GM23338 (cell line): Measurements from ENCODE around the gene SETMAR. TPM values are rescaled to one million over a fixed set of nuclear protein-coding genes. Genes with fewer than 3 reads are reported as not detected.

ENCODE experiments used
- ATAC-seq: fragments of 200-7000 bp; cut with Tn5 transposase; 3 replicates; pipeline ENCODE4 v1.9.1; 2020
- DNase-seq: peaks from one replicate; pipeline ENCODE4 v3.0.0-alpha.2; 2015; ENCODE audit warnings: low spot score
- H2AFZ ChIP-seq: fragments of 200-600 bp; sonication (generic); 2 replicates; pipeline ENCODE4 v1.8.0; 2016; ENCODE audit warnings: antibody characterized with exemption, mild to moderate bottlenecking, moderate library complexity
- H3F3A ChIP-seq: fragments of 200-600 bp; sonication (generic); replicated peaks from 2 replicates; pipeline ENCODE4 v1.8.0; 2017; ENCODE audit warnings: antibody characterized with exemption, mixed run types, low read depth
- H3K27ac ChIP-seq: fragments of 200-600 bp; sonication (generic); 2 replicates; pipeline ENCODE4 v1.6.1; 2016; ENCODE audit warnings: low read depth
- H3K27me3 ChIP-seq: fragments of 200-600 bp; sonication (generic); 2 replicates; pipeline ENCODE4 v1.8.0; 2016; ENCODE audit warnings: mild to moderate bottlenecking, mixed run types, moderate library complexity; ENCODE audit not compliant: insufficient read depth
- H3K36me3 ChIP-seq: fragments of 200-600 bp; sonication (generic); 2 replicates; pipeline ENCODE4 v1.8.0; 2016; ENCODE audit warnings: mild to moderate bottlenecking; ENCODE audit not compliant: insufficient read depth
- H3K4me1 ChIP-seq: fragments of 200-600 bp; sonication (generic); 2 replicates; pipeline ENCODE4 v1.8.0; 2016; ENCODE audit warnings: mild to moderate bottlenecking, moderate library complexity; ENCODE audit not compliant: insufficient read depth
- H3K4me2 ChIP-seq: fragments of 200-600 bp; sonication (generic); 2 replicates; pipeline ENCODE4 v1.7.1; 2017; ENCODE audit warnings: mixed run types
- H3K4me3 ChIP-seq: fragments of 200-600 bp; sonication (generic); 2 replicates; pipeline ENCODE4 v1.6.1; 2016; ENCODE audit warnings: mixed run types
- H3K79me2 ChIP-seq: fragments of 200-600 bp; sonication (generic); replicated peaks from 2 replicates; pipeline ENCODE4 v1.8.0; 2017; ENCODE audit warnings: mild to moderate bottlenecking; ENCODE audit not compliant: insufficient read depth
- H3K9me2 ChIP-seq: fragments of 200-600 bp; sonication (generic); 2 replicates; pipeline ENCODE4 v1.8.0; 2017; ENCODE audit not compliant: insufficient read depth
- H4K20me1 ChIP-seq: fragments of 200-600 bp; sonication (generic); replicated peaks from 2 replicates; pipeline ENCODE4 v1.8.0; 2017; ENCODE audit warnings: mild to moderate bottlenecking; ENCODE audit not compliant: insufficient read depth
- H3K27ac Mint-ChIP-seq: 2 replicates; pipeline ENCODE4 v1.8.0; 2020; ENCODE audit warnings: inconsistent platforms, mild to moderate bottlenecking, moderate library complexity, mixed read lengths
- H3K27me3 Mint-ChIP-seq: 3 replicates; pipeline ENCODE4 v1.8.0; 2022; ENCODE audit warnings: low read depth, mild to moderate bottlenecking, moderate library complexity, mixed read lengths, inconsistent platforms; ENCODE audit not compliant: insufficient read depth, poor library complexity
- H3K36me3 Mint-ChIP-seq: 3 replicates; pipeline ENCODE4 v1.8.0; 2021; ENCODE audit warnings: low read depth, mild to moderate bottlenecking, inconsistent platforms, moderate library complexity, mixed read lengths
- H3K4me1 Mint-ChIP-seq: 3 replicates; pipeline ENCODE4 v1.8.0; 2020; ENCODE audit warnings: mild to moderate bottlenecking, inconsistent platforms, mixed read lengths
- H3K4me3 Mint-ChIP-seq: 3 replicates; pipeline ENCODE4 v1.8.0; 2021; ENCODE audit warnings: moderate library complexity, mild to moderate bottlenecking, inconsistent platforms, mixed read lengths
- H3K9me3 Mint-ChIP-seq: 3 replicates; pipeline ENCODE4 v1.8.0; 2020; ENCODE audit warnings: moderate library complexity, mild to moderate bottlenecking, inconsistent platforms, mixed read lengths
- CTCF ChIP-seq, 2 experiments: fragments of 200-600 bp in 1 of 2; sonication (generic) in 1 of 2; conservative IDR thresholded peaks; 2 replicates each; pipeline versions ENCODE4 v1.5.1 to v1.6.1; 2016 to 2017; ENCODE audit warnings: antibody characterized with exemption in 2 of 2, low read depth in 2 of 2, mild to moderate bottlenecking in 2 of 2, moderate library complexity in 1 of 2
- ETS1 ChIP-seq: IDR thresholded peaks from 2 replicates; pipeline ENCODE4 v1.6.1; 2016; ENCODE audit warnings: antibody characterized with exemption
- EZH2phosphoT487 ChIP-seq: fragments of 200-600 bp; sonication (generic); IDR thresholded peaks from one replicate; pipeline ENCODE4 v1.8.1; 2018; ENCODE audit warnings: antibody characterized with exemption; ENCODE audit not compliant: unreplicated experiment
- JUNB ChIP-seq: IDR thresholded peaks from one replicate; pipeline ENCODE4 v1.6.1; 2016; ENCODE audit warnings: antibody characterized with exemption; ENCODE audit not compliant: unreplicated experiment
- NANOG ChIP-seq: IDR thresholded peaks from 2 replicates; pipeline ENCODE4 v1.6.1; 2016; ENCODE audit warnings: antibody characterized with exemption, borderline replicate concordance
- POLR2AphosphoS5 ChIP-seq: IDR thresholded peaks from 2 replicates; pipeline ENCODE4 v1.6.1; 2016; ENCODE audit warnings: antibody characterized with exemption, low read depth
- STAT1 ChIP-seq: IDR thresholded peaks from one replicate; pipeline ENCODE4 v1.6.1; 2016; ENCODE audit warnings: antibody characterized with exemption; ENCODE audit not compliant: unreplicated experiment
- ZNF114 ChIP-seq: fragments of 250-450 bp; sonication (Bioruptor Pico); IDR thresholded peaks from 2 replicates; pipeline ENCODE4 v1.5.0; 2020; ENCODE audit warnings: mild to moderate bottlenecking, moderate library complexity
- ZNF331 ChIP-seq: fragments of 250-450 bp; sonication (Bioruptor Pico); IDR thresholded peaks from 2 replicates; pipeline ENCODE4 v1.5.0; 2020; ENCODE audit warnings: low read depth, mild to moderate bottlenecking, moderate library complexity
- ZNF462 ChIP-seq: fragments of 250-450 bp; sonication (Bioruptor Pico); IDR thresholded peaks from 2 replicates; pipeline ENCODE4 v1.5.0; 2020; ENCODE audit warnings: mild to moderate bottlenecking, moderate library complexity
- polyA plus RNA-seq: library from polyadenylated mRNA; unstranded; fragments of >200 nt; fragmentation: Nextera tagmentation; extraction: Ambion mirVana; gene quantifications from 2 replicates; pipeline ENCODE4 v1.2.1, GENCODE V29; 2016
- total RNA-seq: library from RNA; depleted of rRNA; stranded (reverse); fragments of >200 nt; shearing (Covaris generic); gene quantifications from 2 replicates; pipeline ENCODE4 v1.2.3, GENCODE V29; 2014

SETMAR gene
- total and polyA plus RNA-seq, 2 experiments from 2014 or later = 11.2 to 19.8 TPM

GRCh38 chr3:4306091-4306490 is 2.9 kb downstream of the SETMAR start:
- H3K27ac ChIP-seq = no peak overlapping the region
- no peak overlapping the region for H3K4me3 Mint-ChIP-seq
- ATAC-seq (no peak), DNase-seq (no peak)
- H3K36me3 ChIP-seq = 0 out of 2 replicates have a peak, but pooled peaks cover 3% of the 10 kb centered on the region
- H3K4me1 Mint-ChIP-seq = peaks cover 57% of the 10 kb centered on the region
- no peak overlapping the region for H3K27ac Mint-ChIP-seq
- H4K20me1 ChIP-seq = no peaks in the 10 kb centered on the region
- H3K9me3 Mint-ChIP-seq = no peaks in the 10 kb centered on the region
- H3F3A ChIP-seq = no peaks in the 10 kb centered on the region
- no peaks in the 10 kb centered on the region for H3K27me3 ChIP-seq
- H3K4me2 ChIP-seq = peak overlapping the region; percentile 81; the same call in 1 of the 2 replicates
- peaks cover 2% of the 10 kb centered on the region for H3K27me3 Mint-ChIP-seq
- H2AFZ ChIP-seq = no peak overlapping the region
- TF ChIP-seq ZNF331 = no peak
- TF ChIP-seq NANOG = no peak
- H3K79me2 ChIP-seq = peaks cover 51% of the 10 kb centered on the region
- no peaks in the 10 kb centered on the region for H3K9me2 ChIP-seq
- peaks cover 17% of the 10 kb centered on the region; the same call in 2 of the 3 replicates for H3K36me3 Mint-ChIP-seq
- peaks cover 51% of the 10 kb centered on the region for H3K4me1 ChIP-seq
- H3K4me3 ChIP-seq = no peak overlapping the region

- Histone ChIP-seq H3K36me3 (0 out of 2 replicates have a peak, but pooled peaks cover 3% of the 10 kb centered on the region), H3K9me2 (no peaks in the 10 kb centered on the region), H2AFZ (no peak overlapping the region), H3K4me2 (no peak overlapping the region), H3K4me3 (no peak overlapping the region), H3K27ac (peak overlapping the region; percentile 43), H4K20me1 (no peaks in the 10 kb centered on the region), H3K4me1 (peaks cover 53% of the 10 kb centered on the region), H3F3A (no peaks in the 10 kb centered on the region), H3K79me2 (peaks cover 56% of the 10 kb centered on the region), H3K27me3 (no peaks in the 10 kb centered on the region)
- Mint-ChIP-seq H3K27ac (peak overlapping the region; percentile 61; the same call in 1 of the 2 replicates), H3K36me3 (peaks cover 17% of the 10 kb centered on the region; the same call in 2 of the 3 replicates), H3K4me1 (peaks cover 64% of the 10 kb centered on the region), H3K27me3 (peaks cover 2% of the 10 kb centered on the region), H3K9me3 (no peaks in the 10 kb centered on the region), H3K4me3 (no peak overlapping the region)
- TF ChIP-seq POLR2AphosphoS5 = no peak
- no peak for TF ChIP-seq STAT1
- TF ChIP-seq EZH2phosphoT487 = no peak
- TF ChIP-seq ZNF462 (CRISPR knock-in tag) = no peak
- TF ChIP-seq ZNF331 = no peak
- TF ChIP-seq CTCF (conservative IDR thresholded peaks at IDR 0.05; ENCODE audit: low read depth in 2 of 2) = no peak
- TF ChIP-seq ZNF114 (CRISPR knock-in tag) = no peak
- no peak for TF ChIP-seq JUNB
- no peak for TF ChIP-seq ETS1
- DNase-seq = no peak
- ATAC-seq = no peak
Measured at GRCh38 chr3:4306860-4307259, 3.7 kb downstream of the SETMAR start.
